H1 (cell line): ENCODE results near the gene IRF7. TPM values are rescaled to one million over a fixed set of nuclear protein-coding genes. Genes with fewer than 3 reads are reported as not detected.

Experiments
- EP300 ChIP-seq, 2 experiments: IDR thresholded peaks; 1 replicate in 1 of 2; 2 replicates in 1 of 2; pipeline ENCODE4 v1.6.1; 2011 to 2012; ENCODE audit warnings: low read depth in 2 of 2, low read length in 2 of 2, mild to moderate bottlenecking in 2 of 2, borderline replicate concordance in 1 of 2, inconsistent platforms in 1 of 2, moderate library complexity in 1 of 2
- GTF2F1 ChIP-seq: IDR thresholded peaks from 2 replicates; pipeline ENCODE4 v1.6.1; 2012; ENCODE audit warnings: low read depth, low read length, improper control_type of control experiment, borderline replicate concordance
- JUND ChIP-seq: IDR thresholded peaks from 2 replicates; pipeline ENCODE4 v1.6.1; 2011; ENCODE audit warnings: mild to moderate bottlenecking, improper control_type of control experiment, low read length
- NANOG ChIP-seq: IDR thresholded peaks from 2 replicates; pipeline ENCODE4 v1.6.1; 2011; ENCODE audit warnings: low read length, low read depth, mild to moderate bottlenecking, inconsistent platforms; ENCODE audit not compliant: insufficient read depth, poor library complexity, severe bottlenecking
- PHF8 ChIP-seq: fragments of 200-600 bp; sonication (generic); conservative IDR thresholded peaks from 2 replicates; pipeline ENCODE4 v1.7.1; 2012; ENCODE audit warnings: low read depth, mild to moderate bottlenecking, inconsistent platforms, low read length, moderate library complexity
- polyA plus RNA-seq, 7 experiments: library from polyadenylated mRNA; depleted of rRNA in 3 of 7; stranded (reverse) in 5 of 7; unstranded in 2 of 7; fragments of >200 nt in 5 of 7; fragments of 200-250 nt in 2 of 7; gene quantifications; 1 replicate in 5 of 7; 2 replicates in 1 of 7; 4 replicates in 1 of 7; pipeline versions ENCODE4 v1.2.1 to v1.2.3, GENCODE V29; 2011 to 2013; ENCODE audit warnings: missing spikeins in 2 of 7, mixed read lengths in 2 of 7
- total RNA-seq: library from RNA; stranded (reverse); fragmentation: NEBNext Ultra II Directional; extraction: Animal tissue kit (Norgen Biotek cat#: 25700); gene quantifications from 2 replicates; pipeline ENCODE4 v1.2.1, GENCODE V29; 2021

IRF7 gene
- total and polyA plus RNA-seq, 2 of the 8 experiments (the other 6 are each of a cell fraction or from before 2014, with no cell fraction given) = 9.1 to 9.6 TPM

DNA sequence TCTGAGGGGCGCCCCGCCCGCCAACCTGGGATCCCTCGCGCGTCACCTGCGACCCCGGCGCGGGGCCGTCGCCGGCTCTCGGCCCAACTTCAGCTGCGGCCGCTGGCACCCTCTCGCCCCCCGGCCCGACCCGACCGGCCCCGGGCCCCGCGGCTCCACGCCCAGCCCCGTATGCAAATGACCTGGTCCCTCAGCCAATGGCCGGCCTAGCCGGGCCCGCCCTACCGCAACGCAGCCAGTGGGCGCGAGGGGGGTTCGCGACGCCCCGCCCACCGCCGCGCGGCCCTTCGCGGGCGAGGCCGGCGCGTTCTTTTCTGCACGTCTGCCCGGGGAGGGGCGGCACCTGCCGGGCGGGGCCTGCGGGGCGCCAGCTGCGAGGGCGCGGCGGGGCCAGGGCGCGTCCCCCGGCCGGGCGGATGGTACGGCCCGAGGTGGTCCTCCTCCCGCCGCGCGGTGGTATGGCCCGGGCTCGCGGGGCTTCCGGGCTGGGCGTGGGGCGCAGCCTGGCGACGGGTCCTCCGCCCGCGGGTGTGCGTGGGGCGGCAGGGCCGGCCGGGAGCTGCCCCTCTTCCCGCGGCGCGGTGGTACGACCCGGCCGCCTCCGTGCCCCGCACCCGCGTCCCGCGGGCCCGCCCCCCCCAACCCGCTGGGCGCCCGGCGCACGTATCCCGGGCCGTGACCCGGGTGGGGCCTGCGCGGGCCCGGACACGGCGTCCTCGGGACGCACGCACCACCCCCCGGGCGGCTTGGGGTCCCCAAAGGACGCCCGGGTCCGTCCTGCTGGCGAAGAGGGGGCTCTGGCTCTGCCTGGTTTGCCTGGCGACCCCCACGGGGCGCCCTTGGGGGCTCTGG, 47.2 kb downstream of the IRF7 start (continued):
- TF ChIP-seq NANOG (no peak), EP300 (IDR thresholded peaks at IDR 0.05; ENCODE audit: borderline replicate concordance in 1 of 2, low read depth in 2 of 2, low read length in 2 of 2) (peak in 1 of 2 experiments; percentile 93; a peak in 1 of 3 replicates), JUND (peak; percentile 66; the same call in 1 of the 2 replicates), GTF2F1 (no peak), PHF8 (peak; percentile 59)
- TF ChIP-seq, all 59 proteins: peak for 9
